ENCODE measurements around the gene PACSIN2. TPM values are rescaled to one million over a fixed set of nuclear protein-coding genes. Genes with fewer than 3 reads are reported as not detected.
"Not testable (repeated sequence)": the region's sequence is repeated elsewhere in the genome, so short reads cannot be mapped to it uniquely, and the experiment has no call there.

PACSIN2 gene
- polyA plus RNA-seq, 10 donors = 23.7 to 35.8 (median 29.1) TPM

DNA sequence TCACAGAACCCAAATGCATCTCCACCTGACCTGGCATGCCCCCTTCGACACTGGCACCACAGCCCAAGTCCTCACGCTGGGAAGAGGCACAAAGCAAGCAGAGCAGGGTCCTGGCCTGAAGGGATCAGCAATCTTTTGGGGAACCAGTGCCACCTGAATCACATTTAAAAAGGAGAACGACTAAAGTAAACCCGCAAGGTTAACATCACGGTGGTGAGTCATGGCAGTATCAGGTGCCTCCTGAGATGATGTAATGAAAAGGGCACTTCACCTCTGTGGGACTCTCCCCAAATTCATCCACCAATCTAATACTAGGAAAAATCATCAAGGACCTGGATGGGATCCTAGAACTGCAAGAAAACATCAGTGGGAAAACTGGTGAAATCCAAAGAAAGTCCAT, 44.9 kb downstream of the PACSIN2 start:
- DNase-seq = no peak

DNA sequence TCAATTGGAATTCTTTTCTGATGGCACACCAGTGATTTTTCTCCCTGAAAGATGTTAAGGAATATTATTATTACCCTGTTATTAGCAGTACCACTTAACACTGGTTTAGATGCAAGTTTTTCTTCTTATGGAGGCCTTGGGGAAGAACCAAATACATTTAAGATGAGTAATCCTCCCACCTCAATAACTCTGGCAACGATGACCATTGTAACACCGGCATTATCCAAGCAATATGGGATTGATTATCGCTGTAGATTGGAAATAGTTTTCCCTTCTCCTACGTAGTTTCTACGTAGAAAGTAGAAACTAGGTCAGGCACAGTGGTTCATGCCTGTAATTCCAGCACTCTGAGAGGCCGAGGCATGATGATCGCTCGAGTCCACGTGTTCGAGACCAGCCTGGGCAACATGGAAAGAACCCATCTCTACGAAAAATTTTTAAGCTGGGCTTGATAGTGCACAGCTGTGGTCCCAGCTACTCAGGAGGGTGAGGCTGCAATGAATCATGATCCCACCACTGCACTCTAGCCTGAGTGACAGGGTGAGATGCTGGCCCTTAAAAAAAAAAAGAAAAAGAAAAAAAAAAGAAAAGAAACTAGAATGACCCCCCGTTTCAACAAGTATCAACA, 45.5 kb downstream of the PACSIN2 start:
- DNase-seq = peak; percentile 66 to 79 (median 73)

DNA sequence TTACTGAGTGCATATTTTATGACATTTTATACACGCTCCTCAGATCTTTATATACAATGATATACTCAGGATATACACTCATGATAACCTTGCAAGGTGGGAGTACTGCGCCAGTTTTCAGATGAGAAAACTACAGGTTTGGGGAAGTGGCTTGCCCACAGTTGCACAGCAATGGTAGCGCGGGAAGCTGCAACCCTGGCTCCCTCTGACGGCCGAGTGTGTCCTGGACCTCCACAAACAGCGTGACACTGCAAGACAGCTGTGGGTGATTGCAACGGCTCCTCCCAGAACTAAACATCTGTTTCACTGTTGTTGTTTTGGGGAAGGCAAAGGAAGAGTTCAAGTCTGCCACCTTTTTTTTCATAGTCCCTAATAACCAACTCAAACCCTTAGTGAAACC, 47.0 kb downstream of the PACSIN2 start:
- DNase-seq = peak in 2 of 3 donors; percentile 45 to 77

DNA sequence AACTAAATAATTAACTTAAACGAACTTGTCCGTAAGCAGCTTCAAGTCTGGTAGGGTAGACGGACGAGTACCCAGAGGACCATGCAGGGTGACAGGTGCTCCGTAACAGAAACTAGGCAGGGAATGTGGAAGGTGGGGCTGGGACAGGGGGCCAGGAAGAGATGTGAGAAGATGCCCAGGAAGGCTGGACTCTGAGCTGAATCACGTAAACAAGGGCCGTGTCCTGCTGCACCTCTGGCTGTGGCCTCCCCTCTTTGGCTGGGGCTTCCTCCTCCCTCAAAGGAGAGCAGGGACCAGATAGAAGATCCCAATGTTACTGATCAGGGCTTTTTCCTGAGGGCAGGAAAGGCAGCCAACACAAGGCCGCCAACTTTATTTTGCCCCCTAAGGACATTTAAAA, 47.9 kb downstream of the PACSIN2 start:
- DNase-seq = no peak

DNA sequence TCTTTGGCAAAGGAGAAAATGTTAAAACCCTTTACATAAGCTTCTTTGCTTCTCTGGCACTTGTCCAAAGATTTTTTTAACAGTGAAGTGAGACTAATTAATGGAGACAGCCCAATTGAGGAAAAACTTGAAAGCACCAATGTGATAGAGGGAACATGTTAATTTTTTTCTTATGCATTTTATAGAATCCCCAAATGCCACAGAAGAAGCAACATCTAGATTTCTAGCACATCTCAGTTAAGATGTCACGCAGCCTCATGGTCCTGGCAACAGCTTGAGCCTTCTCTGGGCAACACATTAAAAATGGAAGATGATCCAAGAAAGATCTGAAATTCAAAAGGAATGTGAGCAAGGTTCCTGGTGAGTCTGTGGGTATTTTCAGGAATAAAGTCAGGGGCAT, 48.5 kb downstream of the PACSIN2 start:
- DNase-seq = peak in 1 of 3 donors; percentile 53

DNA sequence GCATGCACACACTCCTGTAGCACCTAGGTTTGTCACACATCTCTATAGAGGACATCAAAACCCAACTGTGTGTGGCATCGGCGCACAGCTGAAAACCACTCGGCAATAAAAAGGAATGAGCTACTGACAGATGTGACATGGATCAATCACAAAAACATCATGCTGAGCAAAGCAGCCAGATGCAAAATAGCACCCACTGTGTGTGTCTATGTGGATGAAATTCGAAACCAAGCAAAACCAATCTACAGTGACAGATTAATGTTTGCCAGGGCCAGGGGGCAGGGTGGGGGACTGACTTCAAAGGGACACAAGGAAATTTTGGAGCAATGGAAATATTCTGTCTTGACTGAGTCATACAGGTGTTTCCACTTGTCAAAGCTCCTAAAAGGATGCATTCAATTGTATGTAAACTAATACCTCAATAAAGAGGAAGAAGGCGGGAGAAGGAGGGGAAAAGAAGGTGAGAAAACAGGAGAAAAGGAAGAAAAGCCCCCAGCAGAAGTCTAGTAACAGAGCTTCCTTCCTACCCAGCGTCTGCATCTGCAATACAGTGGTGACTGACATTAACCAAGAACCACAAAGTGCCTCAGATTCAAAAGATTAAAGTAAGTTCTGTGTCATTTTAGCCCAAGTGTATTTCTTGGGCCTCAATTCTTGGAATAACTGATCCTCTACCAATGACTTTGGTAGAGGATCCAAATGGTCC, 49.8 kb downstream of the PACSIN2 start:
- DNase-seq = no peak

DNA sequence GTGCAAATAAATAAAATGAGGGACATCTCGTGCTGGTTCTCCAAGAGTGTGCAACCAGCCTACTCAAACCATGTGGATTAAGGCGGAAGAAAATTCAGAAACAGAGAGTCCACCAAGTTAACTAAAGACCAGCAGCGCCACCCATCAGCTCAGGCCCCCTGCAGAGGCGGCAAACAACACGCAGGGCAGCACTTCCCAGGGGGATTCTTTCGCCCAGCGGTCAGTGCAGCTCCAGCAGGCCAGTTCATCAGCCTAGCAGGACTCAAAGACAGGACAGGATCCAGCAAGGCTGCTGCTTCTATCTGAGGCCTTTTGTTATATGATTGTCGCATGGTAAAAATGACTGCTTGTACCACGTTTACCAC, 51.7 kb downstream of the PACSIN2 start:
- no peak for DNase-seq

DNA sequence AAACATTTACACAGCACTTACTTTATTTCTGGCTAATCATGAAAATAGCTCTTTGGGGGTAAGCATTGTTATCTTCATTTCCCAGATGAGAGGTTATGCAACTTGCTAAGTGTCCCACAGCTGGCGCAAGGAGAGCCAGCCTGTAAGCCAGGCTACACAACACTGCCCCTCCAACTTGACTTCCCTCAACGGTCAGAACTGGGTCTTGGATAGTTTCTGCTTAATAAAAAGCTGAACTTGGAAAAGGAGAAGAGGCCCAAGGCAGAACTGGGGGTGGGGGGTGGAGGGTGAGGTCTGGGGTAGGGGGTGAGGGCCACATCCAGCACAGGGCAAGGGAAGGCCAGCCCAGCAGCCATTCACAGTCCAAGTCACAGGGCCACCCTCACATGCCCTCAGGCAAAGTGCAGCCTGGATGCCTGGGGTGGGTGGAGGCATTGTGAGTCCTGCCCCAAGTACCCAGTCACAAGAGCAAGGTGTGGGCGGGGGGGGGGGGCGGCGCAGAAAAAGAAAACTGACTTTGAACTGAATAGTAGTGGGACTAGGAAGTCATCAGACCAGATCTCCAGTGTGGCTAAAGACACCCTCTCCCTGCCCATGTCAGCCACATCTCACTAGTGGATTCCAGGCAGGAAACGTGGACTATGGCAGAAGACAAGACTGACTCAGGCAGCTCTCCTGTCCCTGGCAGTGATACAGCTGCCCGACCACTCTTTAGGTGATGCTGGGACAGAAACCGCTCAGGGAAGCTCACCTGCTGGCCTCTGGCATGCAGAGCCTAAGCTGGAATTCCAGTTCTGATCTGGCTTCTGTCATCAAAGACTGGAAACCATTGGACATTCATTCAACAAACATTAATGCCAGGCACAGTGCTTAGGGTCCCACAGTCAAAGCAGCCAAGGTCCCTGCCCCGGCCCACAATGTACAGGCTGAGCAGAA, 52.4 kb downstream of the PACSIN2 start:
- DNase-seq = no peak

DNA sequence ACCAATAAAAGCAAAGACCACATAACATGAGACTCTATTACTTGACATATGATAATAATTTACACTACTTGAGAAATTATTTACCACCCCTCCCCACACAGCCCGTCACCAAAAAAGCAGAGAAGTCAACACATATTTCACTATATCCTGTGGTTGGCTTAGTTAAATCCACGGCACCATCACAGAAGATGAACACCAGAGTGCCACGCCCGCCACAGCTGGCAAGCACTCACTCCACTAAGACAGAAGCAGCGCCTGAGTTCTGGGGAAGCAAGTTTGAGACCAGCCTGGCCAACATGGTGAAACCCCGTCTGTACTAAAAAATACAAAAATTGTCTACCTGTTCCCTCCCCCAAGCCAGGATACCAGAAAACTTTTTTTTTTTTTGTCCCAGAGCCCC, 53.1 kb downstream of the PACSIN2 start:
- DNase-seq = no peak

DNA sequence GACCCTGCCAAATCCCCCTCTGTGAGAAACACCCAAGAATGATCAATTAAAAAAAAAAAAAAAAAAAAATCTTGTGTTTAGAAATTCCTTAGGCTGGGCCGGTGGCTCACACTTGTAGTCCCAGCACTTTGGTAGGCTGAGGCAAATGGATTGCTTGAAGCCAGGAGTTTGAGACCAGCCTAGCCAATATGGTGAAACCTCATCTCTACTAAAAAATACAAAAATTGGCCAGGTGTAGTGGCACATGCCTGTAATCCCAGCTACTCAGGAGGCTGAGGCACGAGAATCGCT, 53.6 kb downstream of the PACSIN2 start:
- not testable (repeated sequence) for DNase-seq

DNA sequence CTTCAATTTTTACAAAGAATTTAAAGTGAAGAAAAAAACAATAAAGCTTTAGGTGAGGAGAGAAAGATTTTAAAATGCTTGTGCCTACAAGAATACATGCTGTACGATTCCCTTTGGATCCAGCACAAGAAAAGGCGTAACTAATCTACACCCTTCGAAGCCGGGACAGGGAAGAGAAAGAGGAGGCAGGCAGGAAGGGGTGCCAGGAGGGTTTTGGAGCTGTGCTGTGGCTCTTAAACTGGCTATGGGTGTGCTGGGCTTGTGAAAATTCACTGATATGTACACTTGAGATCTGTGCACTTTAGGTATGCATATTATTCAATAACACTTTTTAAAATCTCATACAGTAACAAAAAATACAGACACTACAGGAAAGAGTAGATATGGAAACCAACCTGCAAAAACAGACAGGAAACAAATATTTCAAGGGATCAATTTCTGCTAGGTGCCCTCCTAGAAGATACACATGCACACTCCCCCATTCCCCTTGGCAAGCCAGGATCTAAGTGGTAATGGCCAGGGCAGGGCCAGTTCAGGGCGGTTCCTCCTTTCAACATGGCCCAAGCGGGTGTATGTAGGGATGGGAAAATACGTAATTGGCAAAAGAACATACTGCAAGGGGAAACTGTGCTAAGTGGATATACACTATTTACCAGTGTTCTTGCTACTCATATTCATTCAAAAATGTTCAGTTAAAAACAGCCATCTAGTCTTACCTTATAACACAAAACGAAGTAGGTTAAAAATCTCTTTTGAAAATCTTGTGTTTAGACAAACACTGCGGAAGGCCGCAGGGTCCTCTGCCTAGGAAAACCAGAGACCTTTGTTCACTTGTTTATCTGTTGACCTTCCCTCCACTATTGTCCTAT, 54.2 kb downstream of the PACSIN2 start:
- DNase-seq = no peak

DNA sequence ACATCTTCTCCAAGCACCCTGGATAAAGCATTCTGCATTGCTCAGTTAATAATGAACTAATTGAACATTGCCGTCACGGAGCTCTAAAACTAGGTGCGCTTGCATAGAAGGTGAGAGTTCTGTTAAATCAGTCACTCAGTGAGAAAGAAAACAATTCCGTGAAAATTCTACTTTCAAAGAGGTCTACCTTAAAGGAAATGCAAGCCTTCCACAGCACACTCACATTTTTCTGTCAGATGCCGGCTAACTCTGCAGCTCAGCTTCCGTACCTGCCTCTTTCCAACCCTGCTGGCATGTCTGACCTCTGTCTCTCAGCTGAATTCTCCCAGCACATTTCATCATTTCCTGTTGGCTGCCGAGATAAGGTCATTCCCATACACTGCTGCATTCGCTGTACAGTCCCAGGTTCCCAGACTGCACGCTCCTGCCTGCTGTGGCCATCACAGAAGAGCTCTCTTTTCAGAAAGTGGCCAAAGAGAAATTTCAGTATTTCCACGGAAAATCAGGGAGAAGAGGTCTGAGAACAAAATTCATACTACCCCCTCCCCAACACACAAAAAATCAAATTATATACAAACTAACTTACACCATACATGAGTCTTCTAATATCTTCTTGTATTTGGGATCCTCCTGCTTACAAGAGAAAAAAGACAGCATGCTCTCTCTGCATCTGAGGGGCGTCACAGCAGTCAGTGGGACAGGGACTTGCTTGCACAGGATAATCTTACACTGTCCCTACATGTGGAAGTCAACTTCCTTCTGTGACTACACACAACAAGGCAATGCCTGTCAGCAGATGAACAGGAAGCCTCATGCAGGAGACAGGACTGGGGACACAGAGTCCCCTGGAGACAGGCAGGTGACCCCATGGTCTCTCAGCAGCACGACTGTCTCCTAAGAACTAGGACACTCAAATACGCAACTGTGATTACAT, 55.1 kb downstream of the PACSIN2 start:
- DNase-seq = peak; percentile 51 to 83 (median 74)

DNA sequence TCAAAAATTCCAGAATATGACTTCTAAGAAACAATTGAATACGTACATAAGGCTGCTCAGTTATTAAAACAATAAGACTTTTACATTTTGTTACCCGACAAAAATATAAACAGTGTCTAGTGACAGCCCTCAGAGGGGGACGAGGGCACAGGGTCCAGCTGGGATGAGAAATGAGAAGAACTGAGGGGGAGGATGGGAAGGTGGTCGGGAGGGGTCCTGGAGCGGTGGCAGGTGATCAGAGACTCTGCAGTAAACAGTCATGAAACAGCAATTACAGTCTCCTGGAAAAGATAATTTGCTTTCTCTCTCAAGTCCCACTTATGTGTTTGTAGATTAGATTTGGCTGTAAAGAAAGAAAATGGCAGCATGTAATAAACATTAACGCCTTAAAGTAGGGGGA, 56.0 kb downstream of the PACSIN2 start:
- no peak for DNase-seq

DNA sequence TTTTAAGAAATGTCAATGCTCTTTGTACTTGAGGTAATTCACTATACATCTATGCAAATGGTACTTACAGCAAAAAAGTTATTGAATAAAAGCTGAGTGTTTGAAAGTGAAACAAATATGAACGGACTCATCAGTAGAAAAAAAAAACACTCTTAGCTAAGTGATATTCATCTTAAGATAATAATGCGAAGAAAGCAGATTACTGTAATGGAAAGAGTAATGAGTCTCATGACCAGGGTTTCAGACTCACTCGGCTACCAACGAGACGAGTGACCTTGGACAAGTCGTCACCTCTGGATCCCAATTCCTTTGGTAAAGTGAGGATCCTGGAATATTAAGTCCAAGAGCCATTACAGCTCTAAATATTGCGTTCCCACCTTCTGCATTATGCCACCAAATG, 57.0 kb downstream of the PACSIN2 start:
- no peak for DNase-seq

DNA sequence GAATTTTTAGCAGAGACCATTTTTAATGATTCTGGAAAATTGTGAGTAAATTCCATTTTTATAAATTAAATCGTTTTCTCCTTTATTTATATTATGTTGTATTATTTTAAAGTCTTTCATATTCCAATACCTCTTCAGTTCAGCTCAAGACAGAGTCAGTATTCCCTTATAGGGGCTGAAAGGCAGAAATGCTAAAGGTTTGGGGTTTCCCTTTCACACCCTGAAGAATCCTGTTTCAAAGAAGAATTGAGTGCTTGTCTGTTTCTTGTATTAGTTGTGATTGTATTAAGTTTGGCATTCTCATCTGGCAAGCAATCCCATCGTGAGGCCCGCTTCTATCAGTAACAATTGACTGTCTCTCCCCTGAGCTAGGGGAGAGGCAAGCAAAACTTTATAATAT, 57.4 kb downstream of the PACSIN2 start:
- no peak for DNase-seq

DNA sequence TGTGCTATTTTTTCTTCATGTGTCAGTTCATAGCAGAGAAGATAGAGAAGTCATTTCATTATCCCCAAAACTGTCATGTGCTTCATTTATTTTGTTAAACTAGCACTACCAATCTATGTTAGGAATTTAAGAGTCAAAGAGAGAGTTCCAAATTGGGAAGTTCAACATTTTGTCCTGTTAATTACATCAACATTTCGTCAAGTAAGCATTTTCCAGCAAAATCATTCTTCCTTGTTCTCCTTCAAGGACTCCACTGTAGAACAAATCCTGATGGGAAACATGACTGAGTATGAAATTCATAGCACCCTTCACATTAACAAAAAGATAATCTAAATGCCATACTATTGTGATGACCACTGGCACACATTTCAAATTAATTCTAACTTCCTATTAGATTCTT, 59.1 kb downstream of the PACSIN2 start:
- no peak for DNase-seq

DNA sequence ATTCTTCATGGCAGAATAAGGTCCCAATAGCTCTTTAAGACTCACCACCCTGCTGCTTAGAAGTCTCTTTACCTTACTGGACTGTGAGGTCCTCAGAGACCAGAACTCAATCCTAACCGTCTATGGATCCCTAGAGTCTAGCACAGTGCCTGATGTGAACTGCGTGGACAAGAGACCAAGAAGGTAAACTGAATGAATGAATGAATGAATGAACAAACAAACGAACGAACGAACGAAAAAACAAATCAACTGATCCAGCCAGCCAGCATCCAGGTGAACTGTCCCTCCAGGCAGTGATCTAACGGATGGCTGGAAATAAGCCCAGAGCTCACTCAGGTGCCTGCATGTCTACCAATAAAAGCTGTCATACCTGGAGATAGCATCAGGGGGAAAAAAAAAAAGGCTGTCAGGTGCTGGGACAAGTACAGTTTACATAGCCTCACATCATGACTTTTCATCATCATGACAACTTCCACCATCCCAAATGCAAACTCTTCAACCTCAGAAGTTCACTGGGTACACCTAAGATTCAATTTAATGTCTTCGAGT, 59.8 kb downstream of the PACSIN2 start:
- no peak for DNase-seq

DNA sequence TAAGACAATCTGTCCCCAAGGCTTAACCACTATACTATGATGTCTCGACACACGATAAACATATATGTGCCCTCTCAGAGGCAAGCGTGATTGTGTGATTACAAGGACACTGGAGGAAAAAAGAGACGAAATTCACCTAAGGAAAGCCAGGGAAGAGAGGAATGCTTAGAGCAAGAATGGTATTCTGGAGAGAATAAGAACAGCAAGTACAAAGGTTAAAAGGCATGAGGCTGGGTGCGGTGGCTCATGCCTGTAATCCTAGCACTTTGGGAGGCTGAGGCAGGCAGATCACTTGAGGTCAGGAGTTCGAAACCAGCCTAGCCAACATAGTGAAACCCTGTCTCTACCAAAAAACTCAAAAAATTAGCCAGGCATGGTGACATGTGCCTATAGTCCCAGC, 61.2 kb downstream of the PACSIN2 start:
- not testable (repeated sequence) for DNase-seq

DNA sequence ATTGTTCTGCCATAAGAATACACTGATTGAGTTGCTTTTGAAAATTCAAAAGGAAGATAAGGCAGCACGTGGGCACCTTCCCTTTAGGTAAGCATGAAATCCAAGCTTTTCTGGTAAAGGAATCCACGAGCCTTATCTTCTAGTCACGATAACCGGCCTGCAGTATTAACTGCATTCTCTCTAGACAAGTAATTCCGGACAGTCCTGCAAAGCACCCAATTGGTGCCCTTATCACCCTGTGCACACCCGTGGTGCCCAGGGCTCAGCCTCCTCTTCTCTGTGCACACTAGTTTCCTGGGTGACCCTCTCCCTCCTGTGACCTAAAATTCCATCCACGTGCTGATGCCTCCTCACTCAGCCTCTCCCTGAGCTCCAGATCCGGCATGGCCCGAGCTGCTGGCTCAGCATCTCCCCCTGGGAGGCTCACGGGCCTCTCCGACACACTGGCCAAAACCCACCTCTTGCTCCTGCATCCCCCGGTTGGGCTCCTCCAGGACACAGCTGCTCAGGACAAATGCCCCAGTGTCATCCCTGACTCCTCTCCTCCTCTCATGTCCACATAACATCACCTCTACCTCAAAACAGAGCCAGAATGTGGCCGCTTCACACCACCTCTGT, 63.7 kb downstream of the PACSIN2 start:
- no peak for DNase-seq

DNA sequence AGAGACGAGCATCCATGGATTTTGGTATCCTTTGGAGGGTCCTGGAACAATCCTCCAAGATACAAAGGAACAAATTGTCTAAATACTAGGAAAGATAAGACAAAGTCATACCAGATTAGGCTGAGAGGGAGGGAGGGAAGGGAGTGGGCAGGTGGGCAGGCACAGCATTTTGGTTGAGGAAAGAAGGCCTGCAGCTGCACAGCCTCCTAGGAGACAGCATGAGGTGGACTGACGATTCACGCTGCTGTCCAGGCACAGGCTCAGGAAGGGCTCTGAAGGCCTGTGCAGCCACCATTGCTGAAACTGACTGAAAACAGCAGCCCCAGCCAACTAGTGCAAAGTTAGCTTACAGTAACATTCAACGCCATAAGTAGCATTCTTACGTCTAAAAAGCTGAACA, 64.7 kb downstream of the PACSIN2 start:
- no peak for DNase-seq

All from muscle of back (tissue), 11 donors.